Lung (tissue), 12 donors: ENCODE measurements around the gene CERK. TPM values are rescaled to one million over a fixed set of nuclear protein-coding genes. Genes with fewer than 3 reads are reported as not detected.
A peak's percentile ranks its signal among the peaks of the same experiment; 100 is the strongest.

ENCODE experiments used
- ATAC-seq: fragments of 200-7000 bp; cut with Tn5 transposase; one replicate; pipeline ENCODE4 v1.9.1; 2020; ENCODE audit warnings: moderate number of reproducible peaks; ENCODE audit not compliant: insufficient read depth, low FRiP score
- DNase-seq, 3 donors: peaks; one replicate each; pipeline ENCODE4 v3.0.0-alpha.2; 2013 to 2017
- H3K27ac ChIP-seq, 2 donors: one replicate each; pipeline ENCODE4 v1.5.1; 2013; ENCODE audit warnings: mild to moderate bottlenecking in 2 of 2, moderate library complexity in 2 of 2, control low read depth in 1 of 2, inconsistent platforms in 1 of 2, low read depth in 1 of 2, low read length in 1 of 2
- H3K27me3 ChIP-seq, 3 donors: one replicate each; pipeline ENCODE4 v1.5.1; 2013; ENCODE audit warnings: low read length in 2 of 3; ENCODE audit not compliant: control insufficient read depth in 3 of 3, insufficient read depth in 3 of 3
- H3K36me3 ChIP-seq, 4 donors: one replicate each; pipeline ENCODE4 v1.5.1; 2013; ENCODE audit warnings: low read length in 4 of 4, mild to moderate bottlenecking in 1 of 4, moderate library complexity in 1 of 4; ENCODE audit not compliant: control insufficient read depth in 4 of 4, insufficient read depth in 4 of 4
- H3K4me1 ChIP-seq, 5 donors: one replicate each; pipeline ENCODE4 v1.5.1; 2013; ENCODE audit warnings: low read length in 5 of 5, mild to moderate bottlenecking in 2 of 5, moderate library complexity in 1 of 5; ENCODE audit not compliant: control insufficient read depth in 5 of 5, insufficient read depth in 5 of 5
- H3K4me3 ChIP-seq: one replicate; pipeline ENCODE4 v1.5.1; 2013; ENCODE audit warnings: mild to moderate bottlenecking, control low read depth, moderate library complexity
- H3K9ac ChIP-seq, 2 donors: one replicate each; pipeline ENCODE4 v1.5.1; 2013; ENCODE audit warnings: low read length in 2 of 2, control low read depth in 1 of 2; ENCODE audit not compliant: insufficient read depth in 1 of 2
- H3K9me3 ChIP-seq, 4 donors: one replicate each; pipeline ENCODE4 v1.5.1; 2013; ENCODE audit warnings: low read length in 3 of 4, mild to moderate bottlenecking in 1 of 4, moderate library complexity in 1 of 4; ENCODE audit not compliant: control insufficient read depth in 4 of 4, insufficient read depth in 3 of 4
- CTCF ChIP-seq: IDR thresholded peaks from 2 replicates; pipeline ENCODE4 v1.5.1; 2012; ENCODE audit warnings: mild to moderate bottlenecking; ENCODE audit errors: control extremely low read depth, extremely low read depth
- WGBS, 2 donors: extraction: QIAGEN DNeasy Blood & Tissue Kit; methylation state at CpG; one replicate each; pipeline ENCODE4 v1.1.7; 2013; 5-methylcytosine and 5-hydroxymethylcytosine counted together
- polyA plus RNA-seq, 2 donors: library from polyadenylated mRNA; stranded (reverse); fragments of 200-250 nt; gene quantifications; one replicate each; pipeline ENCODE4 v1.2.1, GENCODE V29; 2013
- total RNA-seq, 2 donors: library from RNA; depleted of rRNA in 1 of 2; stranded (reverse); fragments of >200 nt in 1 of 2; gene quantifications; one replicate each; pipeline ENCODE4 v1.2.1, GENCODE V29; 2014 to 2021
- donor health status: control.
- donor health status: control.
- donor health status: Bipolar disorder and iron deficiency.
- donor health status: healthy.
- donor health status: DM: yes; HTN: yes; CAD: no.

CERK gene
- total and polyA plus RNA-seq, 4 donors: 12.1 to 36.2 (median 31.7) TPM

- Histone ChIP-seq H3K9me3 (peaks cover 0 to 3% (median 0%) of the 10 kb centered on the region in 4 donors), H3K27ac (peak overlapping the region in 1 of 2 donors; percentile 16), H3K4me3 (no peak overlapping the region), H3K27me3 (no peaks in the 10 kb centered on the region), H3K9ac (no peak overlapping the region), H3K36me3 (peaks cover 0 to 10% (median 2%) of the 10 kb centered on the region in 4 donors), H3K4me1 (peaks cover 7 to 29% (median 17%) of the 10 kb centered on the region in 5 donors)
- WGBS, 2 donors: 68 to 73% methylated on average over 18 of the region's 18 CpGs
- ATAC-seq (no peak), DNase-seq (peak; percentile 66 to 71 (median 66))
- no peak for TF ChIP-seq CTCF
Observed at GRCh38 chr22:46638601-46639431, 99.2 kb downstream of the CERK start.

- no peak for TF ChIP-seq CTCF
- Histone ChIP-seq H3K9ac (no peak overlapping the region), H3K9me3 (peaks cover 0 to 3% (median 0%) of the 10 kb centered on the region in 4 donors), H3K27ac (no peak overlapping the region), H3K36me3 (peaks cover 0 to 10% (median 2%) of the 10 kb centered on the region in 4 donors), H3K4me3 (no peak overlapping the region), H3K4me1 (peaks cover 7 to 29% (median 20%) of the 10 kb centered on the region in 5 donors), H3K27me3 (no peaks in the 10 kb centered on the region)
- DNase-seq (no peak), ATAC-seq (no peak)
- whole genome bisulfite sequencing, 2 donors: 93 to 96% methylated on average over 21 of the region's 21 CpGs
Observed at GRCh38 chr22:46637711-46638600, 100.1 kb downstream of the CERK start.

- no peak overlapping the region for H3K27ac ChIP-seq
- ATAC-seq (no peak), DNase-seq (no peak)
- 89 to 93% methylated on average over 29 of the region's 29 CpGs for WGBS, 2 donors
- TF ChIP-seq CTCF: no peak
- peaks cover 7 to 17% (median 13%) of the 10 kb centered on the region in 5 donors for H3K4me1 ChIP-seq
- H3K27me3 ChIP-seq: no peaks in the 10 kb centered on the region
- H3K4me3 ChIP-seq: no peak overlapping the region
- peaks cover 0 to 3% (median 0%) of the 10 kb centered on the region in 4 donors for H3K9me3 ChIP-seq
- peaks cover 0 to 10% (median 2%) of the 10 kb centered on the region in 4 donors for H3K36me3 ChIP-seq
- no peak overlapping the region for H3K9ac ChIP-seq
Observed at GRCh38 chr22:46636221-46637002, 101.6 kb downstream of the CERK start.
